Mesenchymal stem cell (in vitro differentiated cells and primary cell): ENCODE data around the gene G6PC2. TPM values are rescaled to one million over a fixed set of nuclear protein-coding genes. Genes with fewer than 3 reads are reported as not detected.

Experiments
- DNase-seq: peaks from one replicate; pipeline ENCODE4 v3.0.0-alpha.2; 2013
- H2AFZ ChIP-seq: one replicate; pipeline ENCODE4 v1.6.1; 2013; ENCODE audit warnings: low read depth, mild to moderate bottlenecking, control low read depth, inconsistent platforms, low read length, moderate library complexity
- H2AK5ac ChIP-seq: 2 replicates; pipeline ENCODE4 v1.6.1; 2013; ENCODE audit warnings: low read length, moderate library complexity, mild to moderate bottlenecking, inconsistent platforms; ENCODE audit not compliant: severe bottlenecking
- H2BK120ac ChIP-seq: one replicate; pipeline ENCODE4 v1.6.1; 2013; ENCODE audit warnings: low read depth, mild to moderate bottlenecking, inconsistent platforms, low read length, moderate library complexity
- H2BK12ac ChIP-seq, 2 experiments: one replicate each; pipeline ENCODE4 v1.6.1; 2013; ENCODE audit warnings: inconsistent platforms in 2 of 2, low read length in 2 of 2, mild to moderate bottlenecking in 2 of 2, moderate library complexity in 2 of 2, control low read depth in 1 of 2
- H2BK15ac ChIP-seq: one replicate; pipeline ENCODE4 v1.6.1; 2013; ENCODE audit warnings: mild to moderate bottlenecking, low read depth, inconsistent platforms; ENCODE audit not compliant: poor library complexity, severe bottlenecking
- H2BK5ac ChIP-seq: 2 replicates; pipeline ENCODE4 v1.6.1; 2013; ENCODE audit warnings: low read depth, mild to moderate bottlenecking, low read length, control low read depth, inconsistent platforms; ENCODE audit not compliant: poor library complexity, severe bottlenecking
- H3K14ac ChIP-seq, 2 experiments: one replicate each; pipeline ENCODE4 v1.6.1; 2013; ENCODE audit warnings: inconsistent platforms in 2 of 2, low read length in 2 of 2, control low read depth in 1 of 2, mild to moderate bottlenecking in 1 of 2, moderate library complexity in 1 of 2
- H3K18ac ChIP-seq, 2 experiments: one replicate each; pipeline ENCODE4 v1.6.1; 2013; ENCODE audit warnings: inconsistent platforms in 2 of 2, low read length in 2 of 2, control low read depth in 1 of 2, low read depth in 1 of 2, mild to moderate bottlenecking in 1 of 2
- H3K23ac ChIP-seq, 2 experiments: one replicate each; pipeline ENCODE4 v1.6.1; 2013; ENCODE audit warnings: inconsistent platforms in 2 of 2, low read length in 2 of 2, mild to moderate bottlenecking in 2 of 2, moderate library complexity in 2 of 2, control low read depth in 1 of 2
- H3K27ac ChIP-seq: 2 replicates; pipeline ENCODE4 v1.5.1; 2013; ENCODE audit warnings: mild to moderate bottlenecking, moderate library complexity, low read length, control low read depth, inconsistent platforms; ENCODE audit not compliant: poor library complexity, severe bottlenecking
- H3K27me3 ChIP-seq, 2 experiments: 2 replicates each; pipeline versions ENCODE4 v1.6.1 to v1.7.0; 2013; ENCODE audit warnings: low read length in 2 of 2, mild to moderate bottlenecking in 2 of 2, moderate library complexity in 2 of 2, control low read depth in 1 of 2, inconsistent platforms in 1 of 2; ENCODE audit not compliant: control insufficient read depth in 1 of 2, insufficient read depth in 1 of 2
- H3K36me3 ChIP-seq, 2 experiments: 2 replicates each; pipeline versions ENCODE4 v1.6.1 to v1.7.0; 2013; ENCODE audit warnings: low read length in 2 of 2, control low read depth in 1 of 2, inconsistent platforms in 1 of 2, low read depth in 1 of 2, mild to moderate bottlenecking in 1 of 2; ENCODE audit not compliant: insufficient read depth in 2 of 2, control insufficient read depth in 1 of 2
- H3K4ac ChIP-seq, 2 experiments: one replicate each; pipeline ENCODE4 v1.6.1; 2013; ENCODE audit warnings: inconsistent platforms in 2 of 2, low read length in 2 of 2, mild to moderate bottlenecking in 2 of 2, moderate library complexity in 2 of 2, control low read depth in 1 of 2, low read depth in 1 of 2
- H3K4me1 ChIP-seq: 2 replicates; pipeline ENCODE4 v1.6.1; 2013; ENCODE audit warnings: low read depth, low read length, control low read depth; ENCODE audit not compliant: control insufficient read depth, insufficient read depth
- H3K4me2 ChIP-seq: 2 replicates; pipeline ENCODE4 v1.6.1; 2013; ENCODE audit warnings: low read length, mild to moderate bottlenecking, inconsistent platforms; ENCODE audit not compliant: poor library complexity, severe bottlenecking
- H3K4me3 ChIP-seq, 2 experiments: 2 replicates each; pipeline versions ENCODE4 v1.5.1 to v1.7.0; 2013; ENCODE audit warnings: low read length in 2 of 2, mild to moderate bottlenecking in 2 of 2, control low read depth in 1 of 2, low read depth in 1 of 2; ENCODE audit not compliant: insufficient read depth in 1 of 2
- H3K79me1 ChIP-seq: replicated peaks from 2 replicates; pipeline ENCODE4 v1.6.1; 2013; ENCODE audit warnings: mild to moderate bottlenecking, control low read depth, low read length, inconsistent platforms; ENCODE audit not compliant: poor library complexity, severe bottlenecking
- H3K9ac ChIP-seq: 2 replicates; pipeline ENCODE4 v1.7.0; 2013; ENCODE audit warnings: mild to moderate bottlenecking, low read length, moderate library complexity
- H3K9me3 ChIP-seq: 2 replicates; pipeline ENCODE4 v1.7.0; 2013; ENCODE audit warnings: mild to moderate bottlenecking, low read length; ENCODE audit not compliant: control insufficient read depth
- H4K8ac ChIP-seq: one replicate; pipeline ENCODE4 v1.6.1; 2013; ENCODE audit warnings: inconsistent platforms, mild to moderate bottlenecking, low read length, moderate library complexity
- H4K91ac ChIP-seq: one replicate; pipeline ENCODE4 v1.6.1; 2013; ENCODE audit warnings: mild to moderate bottlenecking, low read length, inconsistent platforms
- WGBS: methylation state at CpG from one replicate; pipeline ENCODE4 v1.1.7; 2013; ENCODE audit warnings: mixed read lengths; 5-methylcytosine and 5-hydroxymethylcytosine counted together
- polyA plus RNA-seq, 2 experiments: library from polyadenylated mRNA; stranded (reverse); fragments of 200-250 nt; gene quantifications; one replicate each; pipeline ENCODE4 v1.2.3, GENCODE V29; 2013

The G6PC2 gene
- not detected for polyA plus RNA-seq (2013, experiment 1 of 2)
- polyA plus RNA-seq (2013, experiment 2 of 2), result not detected

- no peaks in the 10 kb centered on the region for H3K4me1 ChIP-seq
- peaks cover 4% of the 10 kb centered on the region for H3K9me3 ChIP-seq
- 92% methylated on average over 5 of the region's 5 CpGs for WGBS
- no peak within 1 kb of the TSS for H3K27ac ChIP-seq
- no peaks in the 10 kb centered on the region for H3K79me1 ChIP-seq
- H3K36me3 ChIP-seq, result no peaks in the 10 kb centered on the region
- no peak within 1 kb of the TSS for H3K4ac ChIP-seq
- no peak within 1 kb of the TSS for H3K4me3 ChIP-seq
- no peak within 1 kb of the TSS for H2AK5ac ChIP-seq
- no peak within 1 kb of the TSS for H2BK15ac ChIP-seq
- no peak within 1 kb of the TSS for H2BK12ac ChIP-seq
- DNase-seq, result no peak
- no peak within 1 kb of the TSS for H3K4me2 ChIP-seq
- no peak within 1 kb of the TSS for H3K23ac ChIP-seq
- no peak within 1 kb of the TSS for H2BK5ac ChIP-seq
- H4K91ac ChIP-seq, result no peak within 1 kb of the TSS
- H3K18ac ChIP-seq, result no peak within 1 kb of the TSS
- H3K27me3 ChIP-seq, result peaks cover 0 to 20% of the 10 kb centered on the region in 2 experiments
- no peak within 1 kb of the TSS for H2BK120ac ChIP-seq
- H2AFZ ChIP-seq, result no peak within 1 kb of the TSS
- H3K9ac ChIP-seq, result no peak within 1 kb of the TSS
- H3K14ac ChIP-seq, result no peak within 1 kb of the TSS
- H4K8ac ChIP-seq, result no peak within 1 kb of the TSS
Measured at GRCh38 chr2:168901003-168901402, at the start of gene G6PC2. G6PC2 (plus strand) TSS chr2:168901291; CDS start chr2:168901332, 41 bp downstream.

GRCh38 chr2:168851674-168852320 lies 49.3 kb upstream of the G6PC2 start:
- H3K4ac ChIP-seq, result no peak overlapping the region
- no peak overlapping the region for H3K4me3 ChIP-seq
- no peaks in the 10 kb centered on the region for H3K27me3 ChIP-seq
- H3K36me3 ChIP-seq, result no peaks in the 10 kb centered on the region
- H3K18ac ChIP-seq, result no peak overlapping the region
- 87% methylated on average over 3 of the region's 5 CpGs for WGBS
- peak; percentile 37 for DNase-seq
- H3K4me1 ChIP-seq, result peaks cover 2% of the 10 kb centered on the region
- no peak overlapping the region for H2AFZ ChIP-seq
- H3K23ac ChIP-seq, result no peak overlapping the region
- H4K91ac ChIP-seq, result no peak overlapping the region
- H2BK15ac ChIP-seq, result no peak overlapping the region
- H2BK12ac ChIP-seq, result no peak overlapping the region
- no peaks in the 10 kb centered on the region for H3K9me3 ChIP-seq
- no peak overlapping the region for H3K14ac ChIP-seq
- H2BK120ac ChIP-seq, result no peak overlapping the region
- H3K9ac ChIP-seq, result no peak overlapping the region
- H4K8ac ChIP-seq, result no peak overlapping the region
- H2AK5ac ChIP-seq, result no peak overlapping the region
- H3K79me1 ChIP-seq, result peaks cover 1% of the 10 kb centered on the region
- H2BK5ac ChIP-seq, result no peak overlapping the region
- no peak overlapping the region for H3K4me2 ChIP-seq
- no peak overlapping the region for H3K27ac ChIP-seq

GRCh38 chr2:168852481-168852880 lies 48.6 kb upstream of the G6PC2 start:
- 79% methylated on average over 3 of the region's 3 CpGs for WGBS
- Histone ChIP-seq H3K9ac (no peak overlapping the region), H3K9me3 (no peaks in the 10 kb centered on the region), H2BK12ac (no peak overlapping the region), H4K91ac (peak overlapping the region; percentile 40), H3K23ac (no peak overlapping the region), H3K4me3 (no peak overlapping the region), H2AK5ac (no peak overlapping the region), H3K4me2 (no peak overlapping the region), H2BK5ac (no peak overlapping the region), H2BK120ac (no peak overlapping the region), H3K79me1 (peaks cover 1% of the 10 kb centered on the region), H2AFZ (no peak overlapping the region), H3K4me1 (peaks cover 2% of the 10 kb centered on the region), H3K18ac (no peak overlapping the region), H3K36me3 (no peaks in the 10 kb centered on the region), H3K4ac (no peak overlapping the region), H3K14ac (no peak overlapping the region), H4K8ac (no peak overlapping the region), H3K27ac (no peak overlapping the region), H3K27me3 (no peaks in the 10 kb centered on the region), H2BK15ac (no peak overlapping the region)
- no peak for DNase-seq

- H3K4me2 ChIP-seq, result no peak overlapping the region
- H3K4me1 ChIP-seq, result peaks cover 2% of the 10 kb centered on the region
- H3K9me3 ChIP-seq, result no peaks in the 10 kb centered on the region
- 100% methylated on average over 1 of the region's 1 CpG for WGBS
- no peak overlapping the region for H2AFZ ChIP-seq
- H3K18ac ChIP-seq, result no peak overlapping the region
- no peak for DNase-seq
- H3K4me3 ChIP-seq, result no peak overlapping the region
- H2BK120ac ChIP-seq, result no peak overlapping the region
- H4K8ac ChIP-seq, result no peak overlapping the region
- no peak overlapping the region for H2BK15ac ChIP-seq
- H3K27me3 ChIP-seq, result no peaks in the 10 kb centered on the region
- H2BK12ac ChIP-seq, result no peak overlapping the region
- no peak overlapping the region for H3K23ac ChIP-seq
- peaks cover 1% of the 10 kb centered on the region for H3K79me1 ChIP-seq
- H2BK5ac ChIP-seq, result no peak overlapping the region
- H3K14ac ChIP-seq, result no peak overlapping the region
- H3K9ac ChIP-seq, result no peak overlapping the region
- no peak overlapping the region for H3K4ac ChIP-seq
- H3K36me3 ChIP-seq, result no peaks in the 10 kb centered on the region
- H2AK5ac ChIP-seq, result no peak overlapping the region
- no peak overlapping the region for H3K27ac ChIP-seq
- H4K91ac ChIP-seq, result no peak overlapping the region
Measured at GRCh38 chr2:168853471-168853870, 47.6 kb upstream of the G6PC2 start.
